ENCODE data around the gene EDIL3.

DNA sequence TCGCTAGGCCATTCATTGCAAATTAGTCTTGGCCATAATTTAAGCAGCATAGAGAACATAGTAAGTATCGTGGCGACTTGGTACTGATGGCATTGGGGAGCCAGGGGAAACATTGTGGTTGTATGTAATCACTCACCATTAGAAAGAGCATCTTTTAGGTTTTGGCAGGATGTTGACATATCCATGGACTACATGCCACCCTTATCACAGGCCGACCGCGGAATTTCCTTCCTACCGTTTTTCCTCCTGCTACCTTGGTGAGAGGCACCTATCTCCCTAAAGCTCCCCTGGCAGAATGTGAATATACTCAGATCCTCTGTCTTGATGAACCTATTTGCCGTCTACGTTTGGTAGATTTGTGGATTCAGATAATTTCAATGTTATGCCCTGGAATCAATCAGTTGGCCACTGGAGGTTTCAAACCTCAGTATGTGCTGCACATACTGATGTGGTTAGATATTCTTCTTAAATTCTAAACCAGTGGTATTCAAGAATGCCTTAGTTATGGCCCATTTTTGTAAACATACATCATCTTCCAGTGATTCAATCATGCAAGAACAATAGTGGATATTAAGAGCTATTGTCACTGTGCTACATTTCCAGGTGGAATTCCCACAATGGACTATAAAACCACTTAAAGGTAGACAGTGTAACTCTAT is 393.0 kb downstream of the EDIL3 start:
- TF ChIP-seq, protein P1, sequence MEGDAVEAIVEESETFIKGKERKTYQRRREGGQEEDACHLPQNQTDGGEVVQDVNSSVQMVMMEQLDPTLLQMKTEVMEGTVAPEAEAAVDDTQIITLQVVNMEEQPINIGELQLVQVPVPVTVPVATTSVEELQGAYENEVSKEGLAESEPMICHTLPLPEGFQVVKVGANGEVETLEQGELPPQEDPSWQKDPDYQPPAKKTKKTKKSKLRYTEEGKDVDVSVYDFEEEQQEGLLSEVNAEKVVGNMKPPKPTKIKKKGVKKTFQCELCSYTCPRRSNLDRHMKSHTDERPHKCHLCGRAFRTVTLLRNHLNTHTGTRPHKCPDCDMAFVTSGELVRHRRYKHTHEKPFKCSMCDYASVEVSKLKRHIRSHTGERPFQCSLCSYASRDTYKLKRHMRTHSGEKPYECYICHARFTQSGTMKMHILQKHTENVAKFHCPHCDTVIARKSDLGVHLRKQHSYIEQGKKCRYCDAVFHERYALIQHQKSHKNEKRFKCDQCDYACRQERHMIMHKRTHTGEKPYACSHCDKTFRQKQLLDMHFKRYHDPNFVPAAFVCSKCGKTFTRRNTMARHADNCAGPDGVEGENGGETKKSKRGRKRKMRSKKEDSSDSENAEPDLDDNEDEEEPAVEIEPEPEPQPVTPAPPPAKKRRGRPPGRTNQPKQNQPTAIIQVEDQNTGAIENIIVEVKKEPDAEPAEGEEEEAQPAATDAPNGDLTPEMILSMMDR (IDR thresholded peaks at IDR 0.05), result no peak
- no peak for TF ChIP-seq POLR2A (IDR thresholded peaks at IDR 0.05)
- TF ChIP-seq POLR2AphosphoS5 (IDR thresholded peaks at IDR 0.05), result no peak
